Breast epithelium (tissue), 4 donors: ENCODE measurements around the gene COL9A3. TPM values are rescaled to one million over a fixed set of nuclear protein-coding genes. Genes with fewer than 3 reads are reported as not detected.
"Not testable (repeated sequence)": the region's sequence is repeated elsewhere in the genome, so short reads cannot be mapped to it uniquely, and the experiment has no call there.

ENCODE experiments used
- DNase-seq, 2 donors: peaks; one replicate each; pipeline ENCODE4 v3.0.0-alpha.2; 2019; ENCODE audit warnings: low spot score in 2 of 2
- H3K27ac ChIP-seq, 2 donors: fragments of 200-600 bp; sonication (generic) in 1 of 2; one replicate each; pipeline ENCODE4 v1.5.1; 2016 to 2019; ENCODE audit warnings: mild to moderate bottlenecking in 1 of 2
- H3K27me3 ChIP-seq, 2 donors: fragments of 200-600 bp; sonication (generic) in 1 of 2; one replicate each; pipeline versions ENCODE4 v1.5.1 to v1.6.0; 2017 to 2019; ENCODE audit warnings: control low read depth in 1 of 2, mild to moderate bottlenecking in 1 of 2
- H3K36me3 ChIP-seq: fragments of 200-600 bp; one replicate; pipeline ENCODE4 v1.5.1; 2019
- H3K4me1 ChIP-seq, 2 donors: fragments of 200-600 bp; sonication (generic); one replicate each; pipeline ENCODE4 v1.5.1; 2016 to 2019; ENCODE audit warnings: control low read depth in 1 of 2
- H3K4me3 ChIP-seq, 3 donors: fragments of 200-600 bp; sonication (generic); 1 replicate in 2 of 3; 2 replicates in 1 of 3; pipeline ENCODE4 v1.5.1; 2016 to 2019; ENCODE audit warnings: mild to moderate bottlenecking in 3 of 3, moderate library complexity in 2 of 3
- H3K9me3 ChIP-seq, 2 donors: fragments of 200-600 bp; sonication (generic) in 1 of 2; one replicate each; pipeline ENCODE4 v1.5.1; 2016 to 2019; ENCODE audit warnings: control low read depth in 1 of 2
- POLR2A ChIP-seq: fragments of 450-650 bp; IDR thresholded peaks from one replicate; pipeline ENCODE4 v1.6.1; 2016; ENCODE audit warnings: antibody characterized with exemption, mild to moderate bottlenecking, moderate library complexity
- POLR2AphosphoS5 ChIP-seq, 3 donors: sonication (generic); formaldehyde crosslinking; IDR thresholded peaks; one replicate each; pipeline ENCODE4 v1.6.1; 2017; ENCODE audit warnings: antibody characterized with exemption in 3 of 3
- intact Hi-C: fragments of 100-400 bp; cut with DNase I; formaldehyde crosslinking; loops from one replicate; pipeline ENCODE4 v1.15.1; 2023; ENCODE audit warnings: low total_unique reads
- total RNA-seq, 3 donors: library from RNA; depleted of rRNA; stranded (reverse); fragments of >200 nt; gene quantifications; one replicate each; pipeline ENCODE4 v1.1.0, GENCODE V29; 2016
- TF ChIP-seq, protein P1 (sequence below), 3 donors: fragments of 450-650 bp; IDR thresholded peaks; one replicate each; pipeline ENCODE4 v1.5.1; 2016 to 2017; ENCODE audit warnings: antibody characterized with exemption in 3 of 3, mild to moderate bottlenecking in 3 of 3, moderate library complexity in 3 of 3

The COL9A3 gene
- total RNA-seq, 3 donors from 2014 or later: 0.16 to 10.2 (median 5.0) TPM

GRCh38 chr20:62844182-62844581 lies 27.3 kb downstream of the COL9A3 start:
- H3K36me3 ChIP-seq: no peaks in the 10 kb centered on the region
- no peak overlapping the region for H3K27ac ChIP-seq
- H3K4me3 ChIP-seq: no peak overlapping the region
- TF ChIP-seq, protein P1, sequence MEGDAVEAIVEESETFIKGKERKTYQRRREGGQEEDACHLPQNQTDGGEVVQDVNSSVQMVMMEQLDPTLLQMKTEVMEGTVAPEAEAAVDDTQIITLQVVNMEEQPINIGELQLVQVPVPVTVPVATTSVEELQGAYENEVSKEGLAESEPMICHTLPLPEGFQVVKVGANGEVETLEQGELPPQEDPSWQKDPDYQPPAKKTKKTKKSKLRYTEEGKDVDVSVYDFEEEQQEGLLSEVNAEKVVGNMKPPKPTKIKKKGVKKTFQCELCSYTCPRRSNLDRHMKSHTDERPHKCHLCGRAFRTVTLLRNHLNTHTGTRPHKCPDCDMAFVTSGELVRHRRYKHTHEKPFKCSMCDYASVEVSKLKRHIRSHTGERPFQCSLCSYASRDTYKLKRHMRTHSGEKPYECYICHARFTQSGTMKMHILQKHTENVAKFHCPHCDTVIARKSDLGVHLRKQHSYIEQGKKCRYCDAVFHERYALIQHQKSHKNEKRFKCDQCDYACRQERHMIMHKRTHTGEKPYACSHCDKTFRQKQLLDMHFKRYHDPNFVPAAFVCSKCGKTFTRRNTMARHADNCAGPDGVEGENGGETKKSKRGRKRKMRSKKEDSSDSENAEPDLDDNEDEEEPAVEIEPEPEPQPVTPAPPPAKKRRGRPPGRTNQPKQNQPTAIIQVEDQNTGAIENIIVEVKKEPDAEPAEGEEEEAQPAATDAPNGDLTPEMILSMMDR (IDR thresholded peaks at IDR 0.05): no peak
- TF ChIP-seq POLR2AphosphoS5 (IDR thresholded peaks at IDR 0.05) (no peak), POLR2A (no peak)
- intact Hi-C loops: no loop called here
- H3K27me3 ChIP-seq: no peaks in the 10 kb centered on the region
- H3K4me1 ChIP-seq: peaks cover 0 to 3% of the 10 kb centered on the region in 2 donors
- H3K9me3 ChIP-seq: no peaks in the 10 kb centered on the region
- DNase-seq: no peak

DNA sequence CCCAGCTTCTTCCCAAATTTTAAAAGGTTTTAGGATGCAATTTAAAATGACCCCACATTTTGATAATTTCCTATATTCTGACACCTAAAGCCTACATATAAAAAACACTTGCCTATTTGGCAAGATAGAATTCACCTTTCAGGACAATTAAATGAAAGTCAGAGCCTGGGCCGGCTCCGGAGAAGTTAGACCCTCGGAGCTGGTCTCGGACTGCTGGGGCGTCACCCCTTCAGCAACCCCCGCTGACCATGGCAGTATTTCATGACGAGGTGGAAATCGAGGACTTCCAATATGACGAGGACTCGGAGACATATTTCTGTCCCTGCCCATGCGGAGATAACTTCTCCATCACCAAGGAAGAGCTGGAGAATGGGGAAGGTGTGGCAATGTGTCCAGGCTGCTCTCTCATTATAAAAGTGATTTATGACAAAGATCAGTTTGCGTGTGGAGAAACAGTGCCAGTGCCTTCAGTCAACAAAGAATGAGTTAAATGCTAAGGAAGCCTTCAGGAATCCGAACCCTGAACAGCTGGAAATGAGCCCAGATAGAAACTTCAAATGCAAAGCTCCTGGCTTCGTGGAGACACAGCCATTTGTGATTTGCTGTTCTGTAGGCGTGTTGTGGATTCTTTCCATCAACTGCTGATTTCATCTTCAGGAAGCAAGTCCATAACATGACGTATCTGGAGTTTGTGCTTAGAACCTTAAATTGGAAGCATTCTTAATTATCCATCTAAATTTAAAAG lies 28.7 kb downstream of the COL9A3 start:
- no peak for TF ChIP-seq POLR2AphosphoS5 (IDR thresholded peaks at IDR 0.05)
- TF ChIP-seq, protein P1 (IDR thresholded peaks at IDR 0.05): no peak
- no peak for TF ChIP-seq POLR2A
- Histone ChIP-seq H3K4me1 (peaks cover 0 to 3% of the 10 kb centered on the region in 2 donors), H3K36me3 (no peaks in the 10 kb centered on the region), H3K27me3 (no peaks in the 10 kb centered on the region), H3K9me3 (no peaks in the 10 kb centered on the region), H3K4me3 (no peak overlapping the region), H3K27ac (no peak overlapping the region)
- intact Hi-C loops: no loop called here
- peak in 1 of 2 donors; percentile 35 for DNase-seq

- H3K4me3 ChIP-seq: no peak overlapping the region
- peak in 1 of 2 donors; percentile 31 for DNase-seq
- TF ChIP-seq, protein P1 (IDR thresholded peaks at IDR 0.05): no peak
- no peak for TF ChIP-seq POLR2A
- no peak for TF ChIP-seq POLR2AphosphoS5 (IDR thresholded peaks at IDR 0.05)
- no peak overlapping the region for H3K27ac ChIP-seq
- no peaks in the 10 kb centered on the region for H3K36me3 ChIP-seq
- intact Hi-C loops: no loop called here
- H3K9me3 ChIP-seq: no peaks in the 10 kb centered on the region
- H3K27me3 ChIP-seq: no peaks in the 10 kb centered on the region
- H3K4me1 ChIP-seq: peaks cover 0 to 3% of the 10 kb centered on the region in 2 donors
Observed at GRCh38 chr20:62846166-62846890, 29.5 kb downstream of the COL9A3 start.

GRCh38 chr20:62848917-62849316 lies 32.1 kb downstream of the COL9A3 start:
- intact Hi-C loops, H3K27ac ChIP-seq, H3K36me3 ChIP-seq, H3K4me3 ChIP-seq, H3K4me1 ChIP-seq, H3K27me3 ChIP-seq, H3K9me3 ChIP-seq, DNase-seq: not testable (repeated sequence)

DNA sequence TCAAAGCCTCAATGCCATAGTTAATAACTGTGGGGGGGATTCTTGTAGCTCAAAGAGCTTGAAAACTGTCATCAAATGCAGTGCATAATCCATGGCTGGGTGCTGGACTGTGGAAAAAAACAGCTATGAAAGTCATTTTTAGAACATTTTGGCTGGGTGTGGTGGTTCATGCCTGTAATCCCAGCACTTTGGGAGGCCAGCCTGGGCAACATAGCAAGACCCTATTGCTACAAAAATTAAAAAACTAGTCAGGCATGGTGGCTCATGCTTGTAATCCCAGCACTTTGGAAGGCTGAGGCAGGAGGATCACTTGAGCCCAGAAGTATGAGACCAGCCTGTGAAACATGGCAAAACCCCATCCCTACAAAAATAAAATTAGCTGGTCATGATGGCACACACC lies 32.6 kb downstream of the COL9A3 start:
- intact Hi-C loops: no loop called here
- DNase-seq: no peak
- Histone ChIP-seq H3K4me1 (peaks cover 0 to 3% of the 10 kb centered on the region in 2 donors), H3K27me3 (no peaks in the 10 kb centered on the region), H3K9me3 (no peaks in the 10 kb centered on the region), H3K27ac (no peak overlapping the region), H3K36me3 (no peaks in the 10 kb centered on the region), H3K4me3 (no peak overlapping the region)
- TF ChIP-seq, protein P1 (IDR thresholded peaks at IDR 0.05): no peak
- TF ChIP-seq POLR2AphosphoS5 (IDR thresholded peaks at IDR 0.05) (no peak), POLR2A (no peak)
